ENCODE data around the gene KHDC3L. TPM values are rescaled to one million over a fixed set of nuclear protein-coding genes. Genes with fewer than 3 reads are reported as not detected.

KHDC3L gene
- polyA plus RNA-seq, result not detected in 2 replicates

GRCh38 chr6:73362358-73362757 lies at the start of gene KHDC3L:
TSS of gene KHDC3L (plus strand) at chr6:73362658. CDS start at chr6:73362730, 72 bp downstream.

GRCh38 chr6:73353636-73354593 lies 8.5 kb upstream of the KHDC3L start, which contains the start of gene DPPA5:
TSS of gene DPPA5 (minus strand) at chr6:73354276. CDS start at chr6:73354225, 51 bp downstream.

GRCh38 chr6:73369563-73369962 lies 7.1 kb downstream of the KHDC3L start, which contains the start of gene OOEP:
TSS of gene OOEP (minus strand) at chr6:73369897. CDS start at chr6:73369792, 105 bp downstream.

GRCh38 chr6:73394577-73395354 lies 32.3 kb downstream of the KHDC3L start, which contains the start of gene DDX43:
TSS of gene DDX43 (plus strand) at chr6:73394828. CDS start at chr6:73394906, 78 bp downstream.

Other genes starting within 250 kb of the KHDC3L start
- 1.8 TPM in 1 of 2 replicates, not detected in the other for gene KHDC1L, start 137.2 kb upstream of the KHDC3L start, polyA plus RNA-seq
- 17.0 and 23.6 TPM in 2 replicates for gene KHDC1, start 99.5 kb upstream of the KHDC3L start, polyA plus RNA-seq
- not detected in 2 replicates for gene DPPA5, start 8.4 kb upstream of the KHDC3L start, polyA plus RNA-seq
- not detected in 2 replicates for gene OOEP, start 7.2 kb downstream of the KHDC3L start, polyA plus RNA-seq
- gene DDX43, start 32.2 kb downstream of the KHDC3L start, polyA plus RNA-seq, result not detected in 2 replicates
- 0.12 and 2.1 TPM in 2 replicates for gene CGAS, start 89.6 kb downstream of the KHDC3L start, polyA plus RNA-seq
- gene MTO1, start 99.1 kb downstream of the KHDC3L start, polyA plus RNA-seq, result 39.1 and 46.0 TPM in 2 replicates
- 596 and 624 TPM in 2 replicates for gene EEF1A1, start 158.4 kb downstream of the KHDC3L start, polyA plus RNA-seq

Data from Purkinje cell (primary cell).